PFSK-1 (cell line): Measurements from ENCODE around the gene TK2.

Source experiments
- FOXP2 ChIP-seq: optimal IDR thresholded peaks from 2 replicates; pipeline ENCODE3; 2011; ENCODE audit warnings: borderline replicate concordance, control low read depth, inconsistent platforms; ENCODE audit not compliant: insufficient read depth; ENCODE audit errors: extremely low read length, extremely low read depth
- POLR2AphosphoS5 ChIP-seq: IDR thresholded peaks from 2 replicates; pipeline ENCODE4 v1.6.1; 2012; ENCODE audit warnings: low read depth, mild to moderate bottlenecking, control low read depth, low read length, moderate library complexity
- REST ChIP-seq, 2 experiments: IDR thresholded peaks; 2 replicates each; pipeline versions ENCODE4 v1.6.1 to v1.8.0; 2011 to 2012; ENCODE audit warnings: low read depth in 2 of 2, low read length in 2 of 2, control low read depth in 1 of 2, inconsistent platforms in 1 of 2, mild to moderate bottlenecking in 1 of 2, moderate library complexity in 1 of 2; ENCODE audit not compliant: insufficient read depth in 1 of 2
- SIN3A ChIP-seq: IDR thresholded peaks from 2 replicates; pipeline ENCODE4 v1.6.1; 2012; ENCODE audit warnings: mild to moderate bottlenecking, low read length, moderate library complexity, borderline replicate concordance; ENCODE audit not compliant: insufficient read depth
- TAF1 ChIP-seq: IDR thresholded peaks from 2 replicates; pipeline ENCODE4 v1.6.1; 2012; ENCODE audit warnings: low read length, control low read depth, borderline replicate concordance; ENCODE audit not compliant: insufficient read depth

Gene TK2

GRCh38 chr16:66486199-66486772 is 63.6 kb downstream of the TK2 start:
- TF ChIP-seq FOXP2 (no peak), POLR2AphosphoS5 (no peak), TAF1 (no peak), SIN3A (no peak), REST (IDR thresholded peaks at IDR 0.05; ENCODE audit: insufficient read depth in 1 of 2, low read depth in 2 of 2, low read length in 2 of 2) (no peak)

- TF ChIP-seq TAF1 (no peak), FOXP2 (no peak), REST (IDR thresholded peaks at IDR 0.05; ENCODE audit: insufficient read depth in 1 of 2, low read depth in 2 of 2, low read length in 2 of 2) (no peak), SIN3A (no peak), POLR2AphosphoS5 (no peak)
These were observed 64.5 kb downstream of the TK2 start for GRCh38 chr16:66485376-66485775.

GRCh38 chr16:66484453-66485213 is 65.3 kb downstream of the TK2 start:
- no peak for TF ChIP-seq POLR2AphosphoS5
- TF ChIP-seq SIN3A: no peak
- TF ChIP-seq TAF1: no peak

- TF ChIP-seq TAF1 (no peak), REST (IDR thresholded peaks at IDR 0.05; ENCODE audit: insufficient read depth in 1 of 2, low read depth in 2 of 2, low read length in 2 of 2) (0 out of 4 replicates have a peak, but pooled peaks of 1 of the 2 experiments have one; percentile 33)
These were observed 66.1 kb downstream of the TK2 start for GRCh38 chr16:66483689-66484452.

GRCh38 chr16:66481943-66482390 is 68.0 kb downstream of the TK2 start:
- TF ChIP-seq SIN3A (no peak), POLR2AphosphoS5 (no peak), FOXP2 (no peak)
